Ishikawa (cell line): ENCODE measurements around the gene ENDOD1.

Experiments used
- CEBPB ChIP-seq: IDR thresholded peaks from 2 replicates; pipeline ENCODE4 v1.6.1; 2012
- CREB1 ChIP-seq: IDR thresholded peaks from 2 replicates; pipeline ENCODE4 v1.6.1; 2012; ENCODE audit warnings: low read depth
- EP300 ChIP-seq: IDR thresholded peaks from 2 replicates; pipeline ENCODE4 v1.6.1; 2012; ENCODE audit warnings: borderline replicate concordance
- NFIC ChIP-seq: IDR thresholded peaks from 2 replicates; pipeline ENCODE4 v1.6.1; 2012
- RAD21 ChIP-seq: IDR thresholded peaks from 2 replicates; pipeline ENCODE4 v1.6.1; 2012; ENCODE audit warnings: low read depth
- TAF1 ChIP-seq: IDR thresholded peaks from 2 replicates; pipeline ENCODE4 v1.6.1; 2012; ENCODE audit warnings: low read depth, mild to moderate bottlenecking
- USF1 ChIP-seq: IDR thresholded peaks from 2 replicates; pipeline ENCODE4 v1.6.1; 2012
- YY1 ChIP-seq: IDR thresholded peaks from 2 replicates; pipeline ENCODE4 v1.6.1; 2012; ENCODE audit warnings: low read depth
- ZBTB7A ChIP-seq: IDR thresholded peaks from 2 replicates; pipeline ENCODE4 v1.6.1; 2012; ENCODE audit warnings: low read depth
- TF ChIP-seq, protein P1 (sequence below): IDR thresholded peaks from 2 replicates; pipeline ENCODE4 v1.6.1; 2012

GRCh38 chr11:95095858-95096587 is 6.4 kb downstream of the ENDOD1 start:
- no peak for TF ChIP-seq EP300
- no peak for TF ChIP-seq USF1
- no peak for TF ChIP-seq YY1
- TF ChIP-seq CREB1 = no peak
- TF ChIP-seq RAD21 = no peak
- TF ChIP-seq, protein P1, sequence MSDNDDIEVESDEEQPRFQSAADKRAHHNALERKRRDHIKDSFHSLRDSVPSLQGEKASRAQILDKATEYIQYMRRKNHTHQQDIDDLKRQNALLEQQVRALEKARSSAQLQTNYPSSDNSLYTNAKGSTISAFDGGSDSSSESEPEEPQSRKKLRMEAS = no peak
- TF ChIP-seq TAF1 = no peak
- TF ChIP-seq CEBPB = no peak
- TF ChIP-seq NFIC = no peak
- TF ChIP-seq ZBTB7A = no peak
